Astrocyte (in vitro differentiated cells and primary cell): ENCODE results near the gene EYS. TPM values are rescaled to one million over a fixed set of nuclear protein-coding genes. Genes with fewer than 3 reads are reported as not detected.

ENCODE experiments used
- DNase-seq: peaks from one replicate; pipeline ENCODE4 v3.0.0-alpha.2; 2010; ENCODE audit warnings: low read depth
- FAIRE-seq: peaks from 2 replicates; lab custom pipeline; 2011; peaks lifted over from hg19 to GRCh38; lab: Jason Lieb, UNC
- H2AFZ ChIP-seq: 2 replicates; pipeline ENCODE4 v1.6.0; 2012; ENCODE audit warnings: low read depth, low read length, inconsistent platforms
- H3K27ac ChIP-seq: 2 replicates; pipeline ENCODE4 v1.5.1; 2011; ENCODE audit warnings: low read depth, low read length, inconsistent platforms
- H3K27me3 ChIP-seq: 2 replicates; pipeline ENCODE4 v1.6.0; 2011; ENCODE audit warnings: low read length, inconsistent platforms; ENCODE audit not compliant: insufficient read depth
- H3K36me3 ChIP-seq: 2 replicates; pipeline ENCODE4 v1.5.1; 2011; ENCODE audit warnings: low read length, inconsistent platforms; ENCODE audit not compliant: insufficient read depth
- H3K4me1 ChIP-seq: 2 replicates; pipeline ENCODE4 v1.5.1; 2011; ENCODE audit warnings: low read length, inconsistent platforms; ENCODE audit not compliant: insufficient read depth
- H3K4me2 ChIP-seq: 2 replicates; pipeline ENCODE4 v1.6.0; 2012; ENCODE audit warnings: low read length, inconsistent platforms
- H3K4me3 ChIP-seq: 2 replicates; pipeline ENCODE4 v1.5.1; 2011; ENCODE audit warnings: low read depth, mild to moderate bottlenecking, low read length, inconsistent platforms; ENCODE audit not compliant: insufficient read depth
- H3K79me2 ChIP-seq: 2 replicates; pipeline ENCODE4 v1.6.0; 2012; ENCODE audit warnings: mild to moderate bottlenecking, low read length, inconsistent platforms; ENCODE audit not compliant: insufficient read depth
- H3K9ac ChIP-seq: 2 replicates; pipeline ENCODE4 v1.6.0; 2012; ENCODE audit warnings: mild to moderate bottlenecking, low read length, inconsistent platforms
- H3K9me3 ChIP-seq: 2 replicates; pipeline ENCODE4 v1.5.1; 2012; ENCODE audit warnings: low read depth, mild to moderate bottlenecking, low read length, inconsistent platforms; ENCODE audit not compliant: insufficient read depth
- H4K20me1 ChIP-seq: 2 replicates; pipeline ENCODE4 v1.6.0; 2012; ENCODE audit warnings: low read length, inconsistent platforms; ENCODE audit not compliant: insufficient read depth
- H3K27ac Mint-ChIP-seq: one replicate; pipeline ENCODE4 v1.8.0; 2021; ENCODE audit warnings: mild to moderate bottlenecking, mixed read lengths; ENCODE audit not compliant: unreplicated experiment
- H3K27me3 Mint-ChIP-seq: one replicate; pipeline ENCODE4 v1.8.0; 2021; ENCODE audit warnings: low read depth, mixed read lengths; ENCODE audit not compliant: unreplicated experiment
- H3K36me3 Mint-ChIP-seq: one replicate; pipeline ENCODE4 v1.8.0; 2021; ENCODE audit warnings: low read depth, mixed read lengths; ENCODE audit not compliant: unreplicated experiment
- H3K4me1 Mint-ChIP-seq: one replicate; pipeline ENCODE4 v1.8.0; 2021; ENCODE audit warnings: low read depth, mixed read lengths; ENCODE audit not compliant: unreplicated experiment
- H3K4me3 Mint-ChIP-seq: one replicate; pipeline ENCODE4 v1.8.0; 2021; ENCODE audit warnings: mild to moderate bottlenecking, moderate library complexity, mixed read lengths; ENCODE audit not compliant: unreplicated experiment
- H3K9me3 Mint-ChIP-seq: one replicate; pipeline ENCODE4 v1.8.0; 2021; ENCODE audit warnings: mild to moderate bottlenecking, mixed read lengths; ENCODE audit not compliant: unreplicated experiment
- EZH2 ChIP-seq: IDR thresholded peaks from 2 replicates; pipeline ENCODE4 v1.6.1; 2012; ENCODE audit warnings: mild to moderate bottlenecking, low read length, inconsistent platforms; ENCODE audit not compliant: insufficient read depth
- total RNA-seq: library from RNA; stranded (reverse); gene quantifications from 2 replicates; pipeline ENCODE4 v1.2.1, GENCODE V29; 2021
- TF ChIP-seq, protein P1 (sequence below): IDR thresholded peaks from 2 replicates; pipeline ENCODE4 v1.5.1; 2011; ENCODE audit warnings: low read depth, mild to moderate bottlenecking, inconsistent platforms, low read length, moderate library complexity; ENCODE audit not compliant: insufficient read depth

Gene EYS
- total RNA-seq, 1 donor from 2014 or later: 0.16 TPM

DNA sequence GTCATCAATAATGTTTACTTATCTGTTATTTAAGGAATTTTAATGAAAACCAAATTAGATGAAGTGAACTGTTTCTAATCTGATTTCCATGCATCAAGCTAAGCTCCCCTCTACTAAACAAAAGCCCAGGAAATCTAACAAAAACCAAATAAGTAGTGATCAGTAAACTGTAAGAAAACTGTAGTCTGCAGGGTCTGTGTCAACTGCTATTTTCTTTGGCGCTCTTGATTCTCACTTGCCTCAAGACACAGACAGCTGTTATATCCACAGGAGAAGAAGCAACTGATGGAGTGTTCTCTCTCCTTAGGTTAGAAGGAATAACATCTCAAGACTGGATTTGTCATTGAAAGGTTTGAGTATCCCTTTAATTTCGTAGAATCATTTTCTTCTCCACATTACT, 1777.9 kb downstream of the EYS start:
- Histone ChIP-seq H3K36me3 (no peaks in the 10 kb centered on the region), H4K20me1 (no peaks in the 10 kb centered on the region), H3K4me3 (no peak overlapping the region), H3K27ac (no peak overlapping the region), H3K27me3 (no peaks in the 10 kb centered on the region), H3K79me2 (no peaks in the 10 kb centered on the region), H3K4me2 (no peak overlapping the region), H2AFZ (no peak overlapping the region), H3K9me3 (no peaks in the 10 kb centered on the region), H3K9ac (no peak overlapping the region), H3K4me1 (no peaks in the 10 kb centered on the region)
- Mint-ChIP-seq H3K4me3 (no peak overlapping the region), H3K27ac (no peak overlapping the region), H3K9me3 (no peaks in the 10 kb centered on the region), H3K36me3 (no peaks in the 10 kb centered on the region), H3K4me1 (no peaks in the 10 kb centered on the region), H3K27me3 (no peaks in the 10 kb centered on the region)
- TF ChIP-seq, protein P1, sequence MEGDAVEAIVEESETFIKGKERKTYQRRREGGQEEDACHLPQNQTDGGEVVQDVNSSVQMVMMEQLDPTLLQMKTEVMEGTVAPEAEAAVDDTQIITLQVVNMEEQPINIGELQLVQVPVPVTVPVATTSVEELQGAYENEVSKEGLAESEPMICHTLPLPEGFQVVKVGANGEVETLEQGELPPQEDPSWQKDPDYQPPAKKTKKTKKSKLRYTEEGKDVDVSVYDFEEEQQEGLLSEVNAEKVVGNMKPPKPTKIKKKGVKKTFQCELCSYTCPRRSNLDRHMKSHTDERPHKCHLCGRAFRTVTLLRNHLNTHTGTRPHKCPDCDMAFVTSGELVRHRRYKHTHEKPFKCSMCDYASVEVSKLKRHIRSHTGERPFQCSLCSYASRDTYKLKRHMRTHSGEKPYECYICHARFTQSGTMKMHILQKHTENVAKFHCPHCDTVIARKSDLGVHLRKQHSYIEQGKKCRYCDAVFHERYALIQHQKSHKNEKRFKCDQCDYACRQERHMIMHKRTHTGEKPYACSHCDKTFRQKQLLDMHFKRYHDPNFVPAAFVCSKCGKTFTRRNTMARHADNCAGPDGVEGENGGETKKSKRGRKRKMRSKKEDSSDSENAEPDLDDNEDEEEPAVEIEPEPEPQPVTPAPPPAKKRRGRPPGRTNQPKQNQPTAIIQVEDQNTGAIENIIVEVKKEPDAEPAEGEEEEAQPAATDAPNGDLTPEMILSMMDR: no peak
- TF ChIP-seq EZH2: no peak
- DNase-seq: no peak
- no peak for FAIRE-seq

DNA sequence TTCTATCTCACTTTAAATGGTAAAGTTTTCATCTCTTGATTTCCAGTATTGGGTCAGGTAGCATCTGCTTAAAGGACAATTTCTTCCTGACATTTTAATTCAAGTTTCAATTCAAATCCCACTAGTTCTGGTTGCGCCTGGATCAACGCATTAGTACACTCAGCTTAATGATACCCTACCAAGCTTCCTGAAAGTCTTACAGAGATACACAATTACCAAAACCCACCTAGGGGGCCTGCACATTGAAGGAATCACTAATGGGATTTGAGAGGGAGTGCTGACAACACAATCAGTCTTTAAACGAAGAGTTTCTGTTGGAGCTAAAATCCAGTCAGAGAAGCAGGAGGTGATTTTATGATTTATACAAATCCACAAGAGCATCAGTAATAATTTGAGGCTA, 1778.4 kb downstream of the EYS start:
- no peaks in the 10 kb centered on the region for H3K9me3 ChIP-seq
- H3K27ac ChIP-seq: no peak overlapping the region
- no peaks in the 10 kb centered on the region for H3K4me1 ChIP-seq
- no peaks in the 10 kb centered on the region for H3K36me3 Mint-ChIP-seq
- TF ChIP-seq, protein P1: no peak
- no peak for TF ChIP-seq EZH2
- no peaks in the 10 kb centered on the region for H3K36me3 ChIP-seq
- no peaks in the 10 kb centered on the region for H3K79me2 ChIP-seq
- H3K27ac Mint-ChIP-seq: no peak overlapping the region
- H3K4me1 Mint-ChIP-seq: no peaks in the 10 kb centered on the region
- H3K4me3 ChIP-seq: no peak overlapping the region
- no peaks in the 10 kb centered on the region for H3K27me3 ChIP-seq
- no peak for FAIRE-seq
- no peaks in the 10 kb centered on the region for H4K20me1 ChIP-seq
- H3K9me3 Mint-ChIP-seq: no peaks in the 10 kb centered on the region
- H3K4me2 ChIP-seq: no peak overlapping the region
- H3K27me3 Mint-ChIP-seq: no peaks in the 10 kb centered on the region
- no peak overlapping the region for H2AFZ ChIP-seq
- H3K9ac ChIP-seq: no peak overlapping the region
- H3K4me3 Mint-ChIP-seq: no peak overlapping the region
- no peak for DNase-seq

DNA sequence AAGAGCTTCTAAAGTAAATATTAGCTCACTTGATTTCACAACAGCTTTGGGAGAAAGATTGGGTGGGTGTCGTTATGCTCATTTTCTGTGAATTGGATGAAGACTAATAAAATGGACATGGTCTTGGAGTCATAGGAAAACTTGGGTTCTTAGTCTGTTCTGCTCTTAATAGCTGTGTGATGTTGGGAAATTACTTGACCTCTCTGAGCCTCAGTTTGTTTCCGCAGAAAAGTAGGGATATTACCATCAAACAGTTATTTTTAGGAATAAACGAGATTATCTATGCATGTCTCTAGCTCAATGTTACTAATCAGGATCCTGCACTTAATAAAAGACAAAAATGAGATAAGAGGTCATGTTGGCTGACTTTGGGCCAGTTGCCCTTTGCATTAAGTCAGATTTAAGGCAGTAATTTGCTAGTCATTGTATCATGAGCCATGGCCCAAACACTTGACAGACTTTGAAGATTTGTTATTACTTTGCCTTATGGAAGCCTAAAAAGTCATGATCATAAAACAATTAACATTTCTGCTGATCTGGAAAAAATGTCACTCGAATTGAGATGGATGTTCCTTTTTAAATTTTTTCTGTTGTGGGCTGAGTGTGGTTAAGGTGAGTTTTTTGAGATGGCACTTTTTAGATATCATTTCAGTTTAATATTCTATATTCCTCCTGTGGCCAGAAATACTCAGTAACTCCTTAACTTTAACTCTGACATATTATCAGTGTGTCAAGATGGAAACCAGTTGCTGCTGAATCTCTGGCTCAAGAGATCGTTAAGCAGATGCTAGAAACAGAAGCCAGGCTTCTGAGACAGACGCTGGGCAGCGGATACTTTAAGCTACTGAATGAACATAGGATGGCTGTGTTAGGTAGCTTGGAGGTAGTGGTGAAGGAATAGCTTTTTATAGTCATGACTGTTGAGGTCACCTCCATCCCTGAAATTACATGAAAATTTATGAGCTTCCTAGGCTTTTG, 1779.8 kb downstream of the EYS start:
- Histone ChIP-seq H3K27ac (no peak overlapping the region), H2AFZ (no peak overlapping the region), H4K20me1 (no peaks in the 10 kb centered on the region), H3K4me2 (no peak overlapping the region), H3K36me3 (no peaks in the 10 kb centered on the region), H3K4me1 (no peaks in the 10 kb centered on the region), H3K9me3 (no peaks in the 10 kb centered on the region), H3K9ac (no peak overlapping the region), H3K4me3 (no peak overlapping the region), H3K27me3 (no peaks in the 10 kb centered on the region), H3K79me2 (no peaks in the 10 kb centered on the region)
- DNase-seq (no peak), FAIRE-seq (no peak)
- Mint-ChIP-seq H3K27ac (no peak overlapping the region), H3K36me3 (no peaks in the 10 kb centered on the region), H3K4me1 (no peaks in the 10 kb centered on the region), H3K27me3 (no peaks in the 10 kb centered on the region), H3K9me3 (no peaks in the 10 kb centered on the region), H3K4me3 (no peak overlapping the region)
- TF ChIP-seq EZH2: no peak
- TF ChIP-seq, protein P1: no peak
